GM19452 (cell line): ENCODE measurements around the gene VPS35L.
A peak's percentile ranks its signal among the peaks of the same experiment; 100 is the strongest.

Source experiments
- ATAC-seq: cut with Tn5 transposase; IDR thresholded peaks from one replicate; pipeline ENCODE4 v1.9.1; 2021; ENCODE audit not compliant: unreplicated experiment

Gene VPS35L, protein sequence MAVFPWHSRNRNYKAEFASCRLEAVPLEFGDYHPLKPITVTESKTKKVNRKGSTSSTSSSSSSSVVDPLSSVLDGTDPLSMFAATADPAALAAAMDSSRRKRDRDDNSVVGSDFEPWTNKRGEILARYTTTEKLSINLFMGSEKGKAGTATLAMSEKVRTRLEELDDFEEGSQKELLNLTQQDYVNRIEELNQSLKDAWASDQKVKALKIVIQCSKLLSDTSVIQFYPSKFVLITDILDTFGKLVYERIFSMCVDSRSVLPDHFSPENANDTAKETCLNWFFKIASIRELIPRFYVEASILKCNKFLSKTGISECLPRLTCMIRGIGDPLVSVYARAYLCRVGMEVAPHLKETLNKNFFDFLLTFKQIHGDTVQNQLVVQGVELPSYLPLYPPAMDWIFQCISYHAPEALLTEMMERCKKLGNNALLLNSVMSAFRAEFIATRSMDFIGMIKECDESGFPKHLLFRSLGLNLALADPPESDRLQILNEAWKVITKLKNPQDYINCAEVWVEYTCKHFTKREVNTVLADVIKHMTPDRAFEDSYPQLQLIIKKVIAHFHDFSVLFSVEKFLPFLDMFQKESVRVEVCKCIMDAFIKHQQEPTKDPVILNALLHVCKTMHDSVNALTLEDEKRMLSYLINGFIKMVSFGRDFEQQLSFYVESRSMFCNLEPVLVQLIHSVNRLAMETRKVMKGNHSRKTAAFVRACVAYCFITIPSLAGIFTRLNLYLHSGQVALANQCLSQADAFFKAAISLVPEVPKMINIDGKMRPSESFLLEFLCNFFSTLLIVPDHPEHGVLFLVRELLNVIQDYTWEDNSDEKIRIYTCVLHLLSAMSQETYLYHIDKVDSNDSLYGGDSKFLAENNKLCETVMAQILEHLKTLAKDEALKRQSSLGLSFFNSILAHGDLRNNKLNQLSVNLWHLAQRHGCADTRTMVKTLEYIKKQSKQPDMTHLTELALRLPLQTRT

GRCh38 chr16:19555186-19555937 is at the start of gene VPS35L:
VPS35L (plus strand) TSS chr16:19555703; CDS start chr16:19555730, 27 bp downstream.
- peak; percentile 97 for ATAC-seq

GRCh38 chr16:19506965-19507364 is 48.5 kb upstream of the VPS35L start:
- no peak for ATAC-seq

DNA sequence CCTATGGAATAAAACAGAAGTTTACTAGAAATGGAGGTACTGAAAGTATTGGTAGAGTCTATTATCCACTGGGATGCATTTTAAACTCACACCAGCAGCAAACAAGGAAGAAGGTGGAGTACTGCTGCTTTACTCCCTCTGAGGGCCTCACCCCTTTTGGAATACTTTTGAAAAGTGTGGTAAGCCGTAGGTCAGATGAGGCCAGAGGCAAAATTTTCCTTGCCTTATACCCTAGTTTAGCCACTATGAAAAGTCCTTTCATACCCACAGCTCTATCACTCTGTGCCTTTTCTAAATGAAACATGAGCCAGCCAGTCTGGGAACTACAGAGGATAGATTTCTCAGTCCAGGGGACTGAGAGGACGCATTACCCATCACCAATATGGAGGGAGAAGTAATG is 47.6 kb upstream of the VPS35L start:
- no peak for ATAC-seq

DNA sequence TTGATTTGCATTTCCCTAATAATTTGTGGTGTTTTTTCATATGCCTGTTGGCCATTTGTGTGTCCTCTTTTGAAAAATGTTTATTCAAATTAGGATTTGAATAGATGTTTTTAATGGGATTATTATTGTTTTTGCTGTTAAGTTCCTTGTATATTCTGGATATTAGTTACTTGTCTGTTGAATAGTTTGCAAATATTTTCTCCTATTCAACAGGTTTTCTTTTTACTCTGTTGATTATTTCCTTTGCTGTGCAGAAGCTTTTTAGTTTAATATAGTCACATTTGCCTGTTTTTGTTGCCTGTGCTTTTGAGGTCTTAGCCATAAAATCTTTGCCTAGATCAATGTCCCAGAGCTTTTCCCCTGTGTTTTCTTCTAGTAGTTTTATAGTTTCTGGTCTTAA is 43.2 kb upstream of the VPS35L start:
- no peak for ATAC-seq

DNA sequence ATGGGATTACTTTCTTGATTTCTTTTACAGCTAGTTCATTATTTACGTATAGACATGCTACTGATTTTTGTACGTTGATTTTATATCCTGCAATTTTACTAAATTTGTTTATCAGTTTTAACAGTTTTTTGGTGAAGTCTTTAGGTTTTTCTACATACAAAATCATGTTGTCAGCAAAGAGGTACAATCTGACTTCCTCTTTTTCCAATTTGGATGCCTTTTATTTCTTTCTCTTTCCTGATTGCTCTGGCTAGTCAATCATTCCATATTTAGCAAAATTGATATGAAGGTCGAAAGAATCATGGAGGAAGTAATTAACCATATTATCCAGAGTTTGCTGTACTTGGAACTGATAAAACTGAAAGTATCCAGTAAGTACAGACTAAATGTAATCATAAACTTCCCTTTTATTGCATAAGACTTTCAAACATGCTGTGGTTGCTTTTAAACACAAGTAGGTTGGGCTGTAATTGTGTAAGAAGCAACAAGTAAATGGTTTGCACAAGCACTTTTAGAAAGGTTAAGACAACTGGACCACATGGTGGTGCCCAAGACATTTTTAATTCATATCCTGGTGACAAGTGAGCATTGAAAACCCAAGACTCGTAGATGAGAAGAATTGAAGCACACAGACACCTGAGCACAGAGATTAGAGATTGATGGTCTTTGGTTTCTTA is 42.0 kb upstream of the VPS35L start:
- no peak for ATAC-seq

DNA sequence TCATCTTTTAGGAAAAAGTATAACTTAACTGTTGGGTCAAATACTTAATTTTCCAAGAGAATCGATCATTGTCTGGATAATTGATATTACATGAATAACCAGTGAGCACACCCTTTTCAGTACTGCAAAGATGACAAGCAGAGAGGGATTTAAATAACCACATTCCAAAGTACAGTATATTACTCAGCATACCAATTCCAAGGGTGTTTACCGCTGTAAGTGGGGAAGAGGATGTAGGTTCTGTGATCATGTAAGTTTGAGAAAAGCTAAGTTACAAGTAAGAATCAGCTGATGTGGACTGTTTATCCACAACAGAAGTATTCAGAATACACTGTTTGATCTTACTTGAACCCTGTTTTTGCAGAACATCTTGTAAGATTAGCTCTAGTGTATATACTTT is 39.7 kb upstream of the VPS35L start:
- ATAC-seq = no peak

DNA sequence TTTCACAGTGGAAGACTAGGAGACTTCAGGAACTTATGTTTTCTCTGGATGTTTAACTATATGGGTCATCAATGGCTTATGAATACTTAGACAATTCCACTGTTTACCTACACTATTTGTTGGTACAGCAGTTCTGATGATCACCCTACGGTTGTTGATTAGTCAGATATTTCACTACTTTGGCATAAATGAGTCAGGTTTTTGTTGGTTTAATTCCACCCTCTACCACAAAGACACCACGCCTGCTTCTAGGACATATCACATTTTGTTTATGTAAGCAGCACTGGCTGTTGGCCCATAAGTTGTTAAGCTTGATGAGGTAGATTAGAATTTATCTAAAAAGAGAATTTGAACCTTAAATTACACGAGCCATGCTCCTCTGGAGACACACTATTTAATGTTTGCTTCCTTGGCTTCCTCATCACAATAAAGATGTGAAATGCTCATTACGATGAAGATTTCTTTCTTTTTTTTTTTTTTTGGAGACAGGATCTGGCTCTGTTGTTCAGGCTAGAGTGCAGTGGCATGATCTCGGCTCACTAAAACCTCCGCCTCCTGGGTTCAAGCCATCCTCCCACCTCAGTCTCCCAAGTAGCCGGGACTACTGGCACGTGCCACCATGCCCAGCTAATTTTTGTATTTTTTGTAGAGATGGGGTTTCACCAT is 37.9 kb upstream of the VPS35L start:
- no peak for ATAC-seq

DNA sequence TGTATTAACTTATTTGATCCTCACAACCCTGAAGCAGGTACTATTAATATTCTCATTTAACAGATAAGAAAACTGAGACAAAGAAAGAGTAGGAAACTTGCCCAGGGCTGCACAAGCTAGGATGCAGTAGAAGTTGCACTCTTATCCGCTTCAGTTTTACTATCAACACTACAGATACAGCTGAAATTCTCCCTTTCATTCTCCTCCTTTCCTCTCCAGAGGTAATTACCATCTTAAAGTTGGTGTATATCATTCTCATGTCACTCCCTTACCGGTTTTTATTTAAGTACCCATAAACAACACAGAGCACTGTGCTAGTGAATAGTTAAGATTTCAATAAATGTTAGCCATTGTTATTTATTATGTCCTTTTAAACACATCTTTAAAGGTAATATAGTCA is 37.1 kb upstream of the VPS35L start:
- ATAC-seq = no peak

DNA sequence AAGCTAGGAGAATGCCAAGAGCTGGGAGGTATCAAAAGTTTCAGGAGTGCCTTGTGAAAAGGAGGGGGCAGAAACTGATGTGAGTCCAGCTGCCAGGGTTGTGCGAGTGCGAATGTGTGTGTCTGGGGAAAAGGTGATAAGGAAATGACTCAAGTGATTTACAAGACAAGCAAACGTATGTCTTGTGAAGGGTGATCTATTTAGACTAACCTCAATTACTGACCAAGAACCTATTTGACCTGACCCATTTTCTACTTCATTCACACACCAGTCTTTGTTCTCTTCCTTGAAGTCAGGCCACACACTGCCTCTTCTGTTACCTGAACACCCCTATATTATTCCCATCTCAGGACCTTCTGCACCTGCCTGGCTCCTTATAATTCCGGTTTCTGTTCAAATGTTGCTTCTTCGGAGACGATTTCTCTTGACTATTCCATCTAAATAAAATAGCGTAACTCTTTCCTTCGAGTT is 34.6 kb upstream of the VPS35L start:
- ATAC-seq = no peak

GRCh38 chr16:19521471-19522396 is 33.8 kb upstream of the VPS35L start, which contains the start of gene GDE1:
GDE1 (minus strand) TSS chr16:19522098; CDS start chr16:19521964, 134 bp downstream.
- ATAC-seq = peak; percentile 72

GRCh38 chr16:19522397-19522732 is 33.1 kb upstream of the VPS35L start:
- ATAC-seq = no peak

DNA sequence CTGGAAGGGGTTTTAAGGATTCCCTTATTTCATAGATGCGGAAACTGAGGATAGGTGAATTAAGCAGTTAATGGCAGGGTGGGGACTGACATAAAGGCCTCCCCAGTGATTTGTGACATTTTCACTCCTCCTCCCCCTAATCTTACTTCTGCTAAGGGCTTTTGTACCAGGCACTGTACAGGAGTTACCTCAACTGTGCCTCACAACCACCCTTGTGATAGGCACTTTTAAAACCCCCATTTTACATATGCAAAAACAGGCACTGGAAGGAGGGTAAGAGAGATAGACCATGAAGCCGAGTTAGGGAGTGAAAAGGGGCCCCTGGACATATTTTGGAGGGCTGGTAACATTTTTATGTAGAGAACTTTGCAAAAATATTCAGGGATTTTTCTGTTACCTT is 32.7 kb upstream of the VPS35L start:
- no peak for ATAC-seq

DNA sequence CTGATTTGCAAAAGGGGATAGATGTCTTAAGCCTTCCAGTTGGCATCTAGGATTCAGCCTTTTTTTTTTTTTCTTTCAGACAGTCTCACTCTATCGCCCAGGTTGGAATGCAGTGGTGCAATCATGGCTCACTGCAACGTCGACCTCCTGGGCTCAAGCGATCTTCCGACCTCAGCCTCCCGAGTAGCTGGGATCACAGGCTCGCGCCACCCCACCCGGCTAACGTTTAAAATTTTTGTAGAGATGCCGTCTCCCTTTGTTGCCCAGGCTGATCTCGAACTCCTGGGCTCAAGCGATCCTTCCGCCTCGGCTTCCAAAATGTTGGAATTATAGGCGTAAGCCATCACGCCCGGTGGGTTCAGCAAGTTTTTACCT is 32.3 kb upstream of the VPS35L start:
- no peak for ATAC-seq

- ATAC-seq = peak; percentile 58
Observed at GRCh38 chr16:19523559-19524355, 31.7 kb upstream of the VPS35L start, which contains the start of gene CCP110. CCP110 (plus strand) TSS chr16:19523942; CDS start chr16:19527882, 3,940 bp downstream.

GRCh38 chr16:19524356-19524615 is 31.2 kb upstream of the VPS35L start:
- ATAC-seq = no peak

GRCh38 chr16:19524616-19525384 is 30.7 kb upstream of the VPS35L start:
- ATAC-seq = no peak

GRCh38 chr16:19525385-19525723 is 30.1 kb upstream of the VPS35L start:
- no peak for ATAC-seq

DNA sequence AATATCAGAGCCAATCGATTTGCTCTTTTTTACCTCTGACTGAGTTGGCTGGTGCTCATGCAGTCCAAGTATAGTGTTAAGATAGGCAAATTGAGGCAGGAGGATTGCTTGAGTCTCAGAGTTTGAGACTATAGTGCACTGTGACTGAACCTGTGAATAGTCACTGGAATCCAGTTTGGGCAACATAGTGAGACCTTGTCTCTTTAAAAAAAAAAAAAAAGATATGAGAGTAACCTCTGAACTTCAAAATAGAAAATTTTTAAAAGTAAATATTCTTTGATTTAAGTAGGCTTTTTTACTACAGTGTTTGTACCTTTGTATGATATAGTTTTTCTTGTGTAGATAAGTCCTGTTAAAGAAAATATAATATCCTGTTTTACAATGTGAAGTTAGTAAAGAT is 28.3 kb upstream of the VPS35L start:
- ATAC-seq = no peak
